Suprapubic skin (tissue), 3 donors: Measurements from ENCODE around the gene SLC29A3.

Experiments used
- POLR2A ChIP-seq, 2 donors: fragments of 450-650 bp; IDR thresholded peaks; one replicate each; pipeline ENCODE4 v1.6.1; 2017; ENCODE audit warnings: antibody characterized with exemption in 2 of 2, mild to moderate bottlenecking in 2 of 2, moderate library complexity in 2 of 2
- TF ChIP-seq, protein P1 (sequence below), 2 donors: fragments of 200-600 bp in 1 of 2; fragments of 450-650 bp in 1 of 2; sonication (generic) in 1 of 2; IDR thresholded peaks; one replicate each; pipeline ENCODE4 v1.5.1; 2016 to 2019; ENCODE audit warnings: antibody characterized with exemption in 2 of 2, mild to moderate bottlenecking in 1 of 2, moderate library complexity in 1 of 2

DNA sequence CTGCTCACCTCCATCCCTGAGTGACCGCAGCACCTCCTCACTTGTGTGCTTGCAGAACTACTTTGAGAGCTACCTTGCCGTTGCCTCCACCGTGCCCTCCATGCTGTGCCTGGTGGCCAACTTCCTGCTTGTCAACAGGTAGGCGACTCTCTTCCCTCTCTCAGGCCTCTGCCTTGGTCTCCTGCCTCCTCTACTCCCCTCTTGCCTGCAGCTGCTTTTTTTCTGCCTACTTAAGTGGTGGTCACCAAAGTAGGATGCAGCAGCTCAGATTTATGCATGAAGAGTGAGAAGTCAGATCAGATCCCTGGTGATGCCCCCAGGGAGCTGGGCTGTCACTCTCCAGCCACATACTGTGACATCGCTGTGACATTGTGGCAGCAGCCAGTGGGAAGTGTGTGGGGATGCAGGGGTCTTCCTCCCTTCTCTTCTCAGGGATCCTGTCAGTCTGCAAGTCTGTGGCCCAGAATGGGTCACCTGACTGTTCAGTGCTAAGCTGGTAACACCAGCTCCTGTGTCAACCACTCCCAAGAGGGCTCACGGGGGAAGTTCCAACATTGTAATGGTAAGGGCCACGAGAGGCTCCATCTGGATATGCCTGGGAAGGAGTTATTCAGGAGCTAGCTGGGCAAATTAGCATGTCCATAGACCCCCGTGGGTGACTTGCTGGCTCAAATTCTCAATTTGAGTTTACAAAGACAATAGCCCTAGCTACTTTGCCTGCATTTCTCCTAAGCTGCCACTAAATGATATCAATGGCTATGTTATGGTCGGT is 25.3 kb downstream of the SLC29A3 start:
- TF ChIP-seq POLR2A (IDR thresholded peaks at IDR 0.05), result no peak
- TF ChIP-seq, protein P1, sequence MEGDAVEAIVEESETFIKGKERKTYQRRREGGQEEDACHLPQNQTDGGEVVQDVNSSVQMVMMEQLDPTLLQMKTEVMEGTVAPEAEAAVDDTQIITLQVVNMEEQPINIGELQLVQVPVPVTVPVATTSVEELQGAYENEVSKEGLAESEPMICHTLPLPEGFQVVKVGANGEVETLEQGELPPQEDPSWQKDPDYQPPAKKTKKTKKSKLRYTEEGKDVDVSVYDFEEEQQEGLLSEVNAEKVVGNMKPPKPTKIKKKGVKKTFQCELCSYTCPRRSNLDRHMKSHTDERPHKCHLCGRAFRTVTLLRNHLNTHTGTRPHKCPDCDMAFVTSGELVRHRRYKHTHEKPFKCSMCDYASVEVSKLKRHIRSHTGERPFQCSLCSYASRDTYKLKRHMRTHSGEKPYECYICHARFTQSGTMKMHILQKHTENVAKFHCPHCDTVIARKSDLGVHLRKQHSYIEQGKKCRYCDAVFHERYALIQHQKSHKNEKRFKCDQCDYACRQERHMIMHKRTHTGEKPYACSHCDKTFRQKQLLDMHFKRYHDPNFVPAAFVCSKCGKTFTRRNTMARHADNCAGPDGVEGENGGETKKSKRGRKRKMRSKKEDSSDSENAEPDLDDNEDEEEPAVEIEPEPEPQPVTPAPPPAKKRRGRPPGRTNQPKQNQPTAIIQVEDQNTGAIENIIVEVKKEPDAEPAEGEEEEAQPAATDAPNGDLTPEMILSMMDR (IDR thresholded peaks at IDR 0.05), result no peak
